ENCODE results near the gene C4B.
"Not testable (repeated sequence)": the region's sequence is repeated elsewhere in the genome, so short reads cannot be mapped to it uniquely, and the experiment has no call there.

The C4B gene

GRCh38 chr6:32053314-32053713 lies 38.7 kb downstream of the C4B start:
- DNase-seq (ENCODE audit: low spot score) = not testable (repeated sequence)

GRCh38 chr6:32055756-32056155 lies 41.2 kb downstream of the C4B start:
- not testable (repeated sequence) for DNase-seq (ENCODE audit: low spot score)

DNA sequence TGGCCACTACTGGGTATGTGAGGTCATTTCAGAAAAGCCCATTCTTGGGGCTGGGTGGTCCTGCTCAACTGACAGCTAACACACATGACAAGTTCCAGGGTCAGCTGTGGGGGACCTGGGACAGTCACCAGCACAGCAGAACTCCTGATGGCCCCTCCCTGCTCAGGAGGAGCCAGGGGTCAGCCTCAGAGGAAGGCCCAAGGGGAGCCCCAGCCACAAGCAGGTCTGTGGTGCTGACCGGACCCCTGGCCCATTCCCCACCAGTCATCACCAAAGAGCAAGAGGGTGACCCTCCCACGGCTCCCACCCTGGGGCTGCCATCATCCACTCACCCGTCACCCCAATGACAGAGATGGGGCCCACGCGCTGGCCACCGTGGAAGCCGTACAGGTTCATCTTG lies 41.7 kb downstream of the C4B start:
- no peak for DNase-seq (ENCODE audit: low spot score)

DNA sequence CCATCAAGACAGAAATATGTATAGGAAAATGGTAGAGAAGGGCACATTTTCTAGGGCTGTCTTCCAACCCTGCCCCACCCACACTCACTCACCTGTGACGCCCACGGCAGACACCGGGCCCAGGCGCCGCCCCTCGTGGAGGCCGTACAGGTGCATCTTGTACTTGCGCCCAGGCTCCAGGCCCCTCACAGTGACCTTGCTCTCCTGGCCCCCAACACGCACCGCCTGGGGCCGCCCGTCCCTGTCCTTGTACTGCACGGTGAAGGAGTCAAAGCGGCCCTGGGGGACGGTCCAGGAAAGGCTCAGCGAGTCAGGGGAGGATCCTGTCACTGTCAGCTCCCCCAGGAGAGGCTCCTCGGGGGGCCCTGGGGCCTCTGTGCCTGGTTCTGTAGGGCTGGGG lies 43.4 kb downstream of the C4B start:
- DNase-seq (ENCODE audit: low spot score) = no peak

- DNase-seq (ENCODE audit: low spot score) = no peak
Measured at GRCh38 chr6:32058511-32058963, 43.9 kb downstream of the C4B start.

DNA sequence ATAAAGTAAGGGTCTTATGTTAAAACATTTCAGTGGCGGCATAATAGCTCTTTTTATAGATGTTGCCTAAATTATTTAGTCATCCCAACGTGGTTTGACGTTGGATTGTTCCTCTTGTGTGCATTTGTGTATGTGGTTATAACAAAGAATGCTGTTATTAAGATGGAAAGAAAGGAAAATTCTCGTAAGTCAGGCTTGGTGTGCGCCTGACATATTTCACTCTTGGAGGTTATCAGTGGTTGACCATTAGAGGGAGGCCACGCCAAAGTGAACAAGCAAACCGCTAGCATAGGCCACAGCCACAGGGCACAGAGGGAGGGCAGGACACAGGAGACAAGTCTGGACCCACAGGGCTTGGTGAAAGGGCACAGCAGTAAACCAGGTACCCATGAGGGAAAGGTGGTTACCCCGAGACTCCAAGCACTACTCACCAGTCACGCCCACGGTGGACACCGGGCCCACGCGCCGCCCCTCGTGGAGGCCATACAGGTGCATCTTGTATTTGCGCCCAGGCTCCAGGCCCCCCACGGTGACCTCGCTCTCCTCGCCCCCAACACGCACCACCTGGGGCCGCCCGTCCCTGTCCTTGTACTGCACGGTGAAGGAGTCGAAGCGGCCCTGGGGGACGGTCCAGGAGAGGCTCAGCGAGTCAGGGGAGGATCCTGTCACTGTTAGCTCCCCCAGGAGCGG lies 46.5 kb downstream of the C4B start:
- no peak for DNase-seq (ENCODE audit: low spot score)

DNA sequence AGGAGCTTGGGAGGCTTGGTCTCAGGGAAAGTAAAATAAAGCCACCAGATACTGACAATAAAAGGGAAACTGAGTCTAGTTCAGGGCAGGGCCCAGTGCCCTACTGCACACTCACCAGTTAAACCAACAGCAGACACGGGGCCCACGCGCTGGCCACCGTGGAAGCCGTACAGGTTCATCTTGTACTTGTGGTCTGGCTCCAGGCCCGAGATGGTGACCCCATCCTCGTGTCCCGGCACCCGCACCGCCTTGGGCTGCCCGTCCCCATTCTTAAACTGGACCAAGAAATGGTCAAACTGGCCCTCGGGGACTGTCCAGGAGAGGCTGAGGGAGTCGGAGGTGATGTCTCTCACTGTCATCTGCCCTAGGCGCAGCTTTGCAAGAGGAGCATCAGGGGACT lies 50.1 kb downstream of the C4B start:
- no peak for DNase-seq (ENCODE audit: low spot score)

- not testable (repeated sequence) for DNase-seq (ENCODE audit: low spot score)
Measured at GRCh38 chr6:32067521-32067920, 52.9 kb downstream of the C4B start.

DNA sequence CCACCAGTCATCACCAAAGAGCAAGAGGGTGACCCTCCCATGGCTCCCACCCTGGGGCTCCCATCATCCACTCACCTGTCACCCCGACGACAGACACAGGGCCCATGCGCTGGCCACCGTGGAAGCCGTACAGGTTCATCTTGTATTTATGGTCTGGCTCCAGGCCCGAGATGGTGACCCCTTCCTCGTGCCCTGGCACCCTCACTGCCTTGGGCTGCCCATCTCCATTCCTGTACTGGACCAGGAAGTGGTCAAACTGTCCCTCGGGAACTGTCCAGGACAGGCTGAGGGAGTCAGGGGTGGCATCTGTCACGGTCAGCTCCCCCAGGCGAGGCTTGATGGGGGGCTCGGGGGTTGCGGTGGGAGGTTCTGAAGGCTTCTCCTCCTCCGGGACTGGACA lies 53.7 kb downstream of the C4B start:
- not testable (repeated sequence) for DNase-seq (ENCODE audit: low spot score)

DNA sequence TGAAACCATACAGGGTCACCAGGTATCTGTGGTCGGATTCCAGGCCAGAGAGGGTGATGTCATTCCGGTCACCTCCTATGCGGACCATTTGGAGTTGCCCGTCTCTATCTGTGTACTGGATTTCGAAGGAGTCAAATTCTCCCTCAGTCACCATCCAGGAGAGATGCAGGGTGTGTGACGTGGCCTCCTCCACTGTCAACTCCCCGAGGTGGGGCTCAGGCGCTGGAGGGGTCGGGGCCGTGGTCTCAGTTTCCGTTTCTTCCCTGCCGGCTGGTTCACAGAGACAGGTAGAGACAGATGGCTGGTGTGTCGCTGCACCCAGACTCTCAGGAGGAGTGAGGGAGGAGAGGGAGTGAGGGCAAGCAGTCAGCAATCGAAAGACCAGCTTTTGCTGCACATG lies 54.3 kb downstream of the C4B start:
- no peak for DNase-seq (ENCODE audit: low spot score)

DNA sequence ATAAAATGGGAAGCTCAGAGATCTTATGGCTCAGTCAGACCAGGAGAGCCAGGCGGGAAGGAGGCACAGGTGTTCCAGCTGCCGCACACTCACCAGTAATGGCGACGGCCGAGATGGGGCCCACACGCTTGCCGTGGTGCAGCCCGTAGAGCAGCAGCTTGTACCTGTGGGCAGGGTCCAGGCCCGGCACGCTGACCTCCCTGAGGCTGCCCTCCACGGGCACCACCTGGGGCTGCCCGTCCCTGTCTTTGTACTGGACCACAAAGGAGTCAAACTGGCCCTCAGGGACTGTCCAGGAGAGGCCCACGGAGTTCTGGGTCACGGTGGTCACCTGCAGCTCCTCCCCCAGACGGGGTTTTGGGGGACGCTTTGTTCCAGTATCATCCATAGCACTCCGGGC lies 54.9 kb downstream of the C4B start:
- DNase-seq (ENCODE audit: low spot score) = no peak

- no peak for DNase-seq (ENCODE audit: low spot score)
Measured at GRCh38 chr6:32069878-32070515, 55.4 kb downstream of the C4B start.

DNA sequence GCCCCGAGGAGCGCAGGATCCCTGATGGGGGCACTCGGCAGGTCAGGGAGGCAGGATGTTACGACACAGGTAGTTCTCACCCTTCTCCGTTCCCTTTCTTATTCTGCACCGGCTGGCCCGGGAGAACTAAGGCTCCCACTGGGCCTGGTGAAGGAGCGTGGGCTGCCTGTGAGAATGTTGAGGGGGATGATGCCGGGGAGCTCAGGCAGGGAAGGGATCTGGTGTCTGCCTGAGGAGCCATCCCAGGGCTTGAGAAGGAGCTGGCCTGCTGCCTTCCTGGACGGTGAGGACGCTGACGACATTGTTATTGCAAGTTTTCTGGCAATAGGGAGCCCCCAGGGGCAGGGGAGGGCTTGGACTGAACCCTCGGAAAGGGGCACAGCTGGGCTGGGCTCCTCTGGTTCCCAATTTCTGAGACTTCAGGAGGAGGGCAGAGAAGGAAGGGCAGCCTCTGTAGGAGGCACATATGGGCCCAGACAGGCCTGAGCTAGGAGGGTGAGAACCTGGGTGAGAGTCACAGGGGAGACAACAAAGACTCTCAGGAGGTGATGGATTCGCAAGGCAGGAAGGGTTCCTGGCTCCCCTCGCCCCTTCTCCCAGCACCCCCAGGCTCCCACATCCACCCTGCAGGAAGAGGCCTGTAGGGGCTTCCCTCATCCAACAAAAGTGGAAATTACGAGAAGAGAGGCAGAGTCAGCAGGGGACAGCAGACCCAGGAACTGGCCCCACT lies 56.4 kb downstream of the C4B start:
- DNase-seq (ENCODE audit: low spot score) = no peak

DNA sequence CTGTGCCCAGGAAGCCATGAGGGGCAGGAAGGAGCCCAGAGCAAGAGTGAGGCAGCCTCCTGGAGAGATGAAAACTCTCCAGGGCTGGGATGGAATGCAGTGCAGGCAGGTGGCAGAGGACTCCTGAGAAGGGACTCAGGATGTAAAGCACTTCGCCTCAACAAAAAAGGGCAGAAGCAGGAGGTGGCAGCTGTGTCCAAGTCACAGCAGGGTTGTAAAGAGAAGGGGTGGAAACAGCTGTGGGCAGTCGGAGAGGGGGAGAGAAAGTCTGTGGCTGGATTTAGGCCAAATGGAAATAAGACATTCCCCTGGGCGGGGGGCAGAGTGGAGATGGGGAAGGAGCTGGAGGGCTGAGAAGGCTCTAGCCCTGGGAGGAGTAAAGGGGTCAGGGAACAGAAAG lies 58.5 kb downstream of the C4B start:
- no peak for DNase-seq (ENCODE audit: low spot score)

- DNase-seq (ENCODE audit: low spot score) = no peak
Measured at GRCh38 chr6:32073613-32074012, 59.0 kb downstream of the C4B start.

DNA sequence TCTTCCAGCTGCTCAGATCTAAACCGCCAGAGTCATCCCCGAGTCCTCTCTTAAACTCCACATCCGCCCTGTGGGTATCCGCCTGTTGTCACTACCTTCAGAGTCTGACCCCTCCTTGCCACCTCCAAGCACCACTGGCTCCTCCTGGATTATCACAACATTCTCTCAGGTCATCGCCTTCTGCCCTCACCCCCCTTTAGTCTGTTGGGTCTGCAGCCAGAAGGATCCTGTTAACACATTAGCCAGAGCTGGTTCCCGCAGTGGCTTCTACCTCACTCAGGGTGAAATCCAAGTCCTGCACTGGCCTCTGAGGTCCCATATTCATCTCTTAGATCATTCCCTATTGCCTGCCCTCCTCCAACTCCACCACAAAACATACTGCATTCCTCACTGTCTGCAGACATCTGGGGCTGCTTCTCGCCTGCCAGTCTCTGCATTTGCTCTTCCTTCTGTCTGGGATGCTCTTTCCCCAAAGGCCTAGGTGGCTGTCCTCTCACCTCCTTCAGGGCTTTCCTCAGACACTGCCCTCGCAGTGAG lies 60.5 kb downstream of the C4B start:
- no peak for DNase-seq (ENCODE audit: low spot score)

GRCh38 chr6:32075781-32076180 lies 61.2 kb downstream of the C4B start:
- no peak for DNase-seq (ENCODE audit: low spot score)

GRCh38 chr6:32076321-32076809 lies 61.8 kb downstream of the C4B start:
- DNase-seq (ENCODE audit: low spot score) = no peak

- DNase-seq (ENCODE audit: low spot score) = no peak
Measured at GRCh38 chr6:32079566-32080290, 65.1 kb downstream of the C4B start.

GRCh38 chr6:32081168-32081990 lies 66.8 kb downstream of the C4B start:
- DNase-seq (ENCODE audit: low spot score) = peak; percentile 56

DNA sequence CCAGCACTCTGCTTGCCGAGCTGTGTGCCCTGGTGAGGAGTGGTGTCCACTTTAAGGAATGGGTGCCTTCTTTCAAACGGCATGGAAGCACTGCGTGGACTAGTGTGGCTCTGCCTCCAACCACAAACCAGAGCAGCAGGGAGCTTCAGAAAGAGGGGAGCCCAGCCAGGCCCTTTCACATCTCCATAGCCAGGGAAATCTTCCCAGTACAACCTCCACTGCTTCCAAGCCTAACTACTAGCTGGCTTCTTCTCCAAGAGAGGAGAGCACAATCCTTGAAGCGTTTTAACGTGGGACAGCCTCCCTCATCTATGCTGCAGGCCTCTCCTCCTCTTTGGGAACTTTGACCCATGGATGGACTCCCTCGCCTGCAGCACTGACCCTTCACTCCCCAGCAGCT lies 67.9 kb downstream of the C4B start:
- no peak for DNase-seq (ENCODE audit: low spot score)
